ENCODE measurements around the gene OR2D3.
"Not testable (repeated sequence)": the region's sequence is repeated elsewhere in the genome, so short reads cannot be mapped to it uniquely, and the experiment has no call there.

The OR2D3 gene

GRCh38 chr11:6931146-6931713, 10.4 kb downstream of the OR2D3 start:
- no peak for DNase-seq

- no peak for DNase-seq
Observed at GRCh38 chr11:6932145-6932544, 11.3 kb downstream of the OR2D3 start.

- no peak for DNase-seq
Observed at GRCh38 chr11:6941970-6942369, 21.2 kb downstream of the OR2D3 start.

GRCh38 chr11:6943131-6943530, 22.3 kb downstream of the OR2D3 start:
- no peak for DNase-seq

GRCh38 chr11:6954248-6954647, 33.4 kb downstream of the OR2D3 start:
- DNase-seq = not testable (repeated sequence)

- DNase-seq = no peak
Observed at GRCh38 chr11:6962141-6962540, 41.3 kb downstream of the OR2D3 start.

- no peak for DNase-seq
Observed at GRCh38 chr11:6962673-6963072, 41.9 kb downstream of the OR2D3 start.

- DNase-seq = no peak
Observed at GRCh38 chr11:6968816-6969215, 48.0 kb downstream of the OR2D3 start.

GRCh38 chr11:6969854-6970253, 49.1 kb downstream of the OR2D3 start:
- DNase-seq = not testable (repeated sequence)
